Breast epithelium (tissue), 4 donors: ENCODE data around the gene GFRA1. TPM values are rescaled to one million over a fixed set of nuclear protein-coding genes. Genes with fewer than 3 reads are reported as not detected.

Experiments
- DNase-seq, 2 donors: peaks; one replicate each; pipeline ENCODE4 v3.0.0-alpha.2; 2019; ENCODE audit warnings: low spot score in 2 of 2
- H3K27ac ChIP-seq, 2 donors: fragments of 200-600 bp; sonication (generic) in 1 of 2; one replicate each; pipeline ENCODE4 v1.5.1; 2016 to 2019; ENCODE audit warnings: mild to moderate bottlenecking in 1 of 2
- H3K27me3 ChIP-seq, 2 donors: fragments of 200-600 bp; sonication (generic) in 1 of 2; one replicate each; pipeline versions ENCODE4 v1.5.1 to v1.6.0; 2017 to 2019; ENCODE audit warnings: control low read depth in 1 of 2, mild to moderate bottlenecking in 1 of 2
- H3K36me3 ChIP-seq: fragments of 200-600 bp; one replicate; pipeline ENCODE4 v1.5.1; 2019
- H3K4me1 ChIP-seq, 2 donors: fragments of 200-600 bp; sonication (generic); one replicate each; pipeline ENCODE4 v1.5.1; 2016 to 2019; ENCODE audit warnings: control low read depth in 1 of 2
- H3K4me3 ChIP-seq, 3 donors: fragments of 200-600 bp; sonication (generic); 1 replicate in 2 of 3; 2 replicates in 1 of 3; pipeline ENCODE4 v1.5.1; 2016 to 2019; ENCODE audit warnings: mild to moderate bottlenecking in 3 of 3, moderate library complexity in 2 of 3
- H3K9me3 ChIP-seq, 2 donors: fragments of 200-600 bp; sonication (generic) in 1 of 2; one replicate each; pipeline ENCODE4 v1.5.1; 2016 to 2019; ENCODE audit warnings: control low read depth in 1 of 2
- CTCF ChIP-seq, 3 donors: fragments of 450-650 bp; IDR thresholded peaks; one replicate each; pipeline ENCODE4 v1.5.1; 2016 to 2017; ENCODE audit warnings: antibody characterized with exemption in 3 of 3, mild to moderate bottlenecking in 3 of 3, moderate library complexity in 3 of 3
- POLR2A ChIP-seq: fragments of 450-650 bp; IDR thresholded peaks from one replicate; pipeline ENCODE4 v1.6.1; 2016; ENCODE audit warnings: antibody characterized with exemption, mild to moderate bottlenecking, moderate library complexity
- POLR2AphosphoS5 ChIP-seq, 3 donors: sonication (generic); formaldehyde crosslinking; IDR thresholded peaks; one replicate each; pipeline ENCODE4 v1.6.1; 2017; ENCODE audit warnings: antibody characterized with exemption in 3 of 3
- intact Hi-C: fragments of 100-400 bp; cut with DNase I; formaldehyde crosslinking; loops from one replicate; pipeline ENCODE4 v1.15.1; 2023; ENCODE audit warnings: low total_unique reads
- total RNA-seq, 3 donors: library from RNA; depleted of rRNA; stranded (reverse); fragments of >200 nt; gene quantifications; one replicate each; pipeline ENCODE4 v1.1.0, GENCODE V29; 2016

Gene GFRA1
- total RNA-seq, 3 donors from 2014 or later, result 88.2 to 153 (median 98.5) TPM

- H3K4me3 ChIP-seq, result no peak overlapping the region
- H3K9me3 ChIP-seq, result no peaks in the 10 kb centered on the region
- intact Hi-C loops, result no loop called here
- no peaks in the 10 kb centered on the region for H3K27me3 ChIP-seq
- H3K27ac ChIP-seq, result no peak overlapping the region
- H3K4me1 ChIP-seq, result no peaks in the 10 kb centered on the region
- DNase-seq, result no peak
- H3K36me3 ChIP-seq, result no peaks in the 10 kb centered on the region
- no peak for TF ChIP-seq CTCF (IDR thresholded peaks at IDR 0.05)
Observed at GRCh38 chr10:116133634-116134033, 139.4 kb downstream of the GFRA1 start.

DNA sequence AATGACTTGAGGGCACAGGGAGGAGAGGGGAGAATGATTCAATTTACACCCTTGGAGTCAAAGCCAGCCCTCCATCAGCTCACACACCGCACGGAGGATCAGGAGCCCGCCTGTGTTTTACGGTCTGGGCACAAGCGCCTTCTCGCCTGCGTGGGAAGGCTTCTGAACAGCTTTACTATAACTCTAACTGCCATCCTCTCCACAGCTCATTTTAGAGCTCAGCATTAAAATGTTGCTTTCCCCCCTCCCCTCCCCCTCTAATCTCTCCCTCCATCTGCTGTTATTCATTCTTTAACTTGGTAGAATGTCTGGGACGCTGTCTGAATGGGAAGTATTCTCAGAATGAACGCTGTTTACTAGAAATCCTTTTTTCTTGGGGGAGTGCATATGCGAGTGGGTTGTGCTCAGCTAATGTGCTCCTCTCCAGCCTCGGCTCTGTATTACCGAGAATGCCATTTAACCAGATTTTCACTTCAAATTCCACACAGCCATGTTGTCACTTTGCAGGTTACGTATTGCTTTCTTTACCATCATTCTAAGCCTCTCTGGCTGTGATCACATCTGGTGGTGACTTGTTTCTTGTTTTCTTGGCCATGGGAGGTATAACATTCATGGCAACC is 140.1 kb downstream of the GFRA1 start:
- H3K4me3 ChIP-seq, result no peak overlapping the region
- no peak for TF ChIP-seq CTCF (IDR thresholded peaks at IDR 0.05)
- no peak for TF ChIP-seq POLR2AphosphoS5 (IDR thresholded peaks at IDR 0.05)
- no peak for TF ChIP-seq POLR2A
- H3K9me3 ChIP-seq, result no peaks in the 10 kb centered on the region
- no peaks in the 10 kb centered on the region for H3K27me3 ChIP-seq
- intact Hi-C loops, result no loop called here
- H3K4me1 ChIP-seq, result no peaks in the 10 kb centered on the region
- no peaks in the 10 kb centered on the region for H3K36me3 ChIP-seq
- no peak overlapping the region for H3K27ac ChIP-seq
- no peak for DNase-seq

DNA sequence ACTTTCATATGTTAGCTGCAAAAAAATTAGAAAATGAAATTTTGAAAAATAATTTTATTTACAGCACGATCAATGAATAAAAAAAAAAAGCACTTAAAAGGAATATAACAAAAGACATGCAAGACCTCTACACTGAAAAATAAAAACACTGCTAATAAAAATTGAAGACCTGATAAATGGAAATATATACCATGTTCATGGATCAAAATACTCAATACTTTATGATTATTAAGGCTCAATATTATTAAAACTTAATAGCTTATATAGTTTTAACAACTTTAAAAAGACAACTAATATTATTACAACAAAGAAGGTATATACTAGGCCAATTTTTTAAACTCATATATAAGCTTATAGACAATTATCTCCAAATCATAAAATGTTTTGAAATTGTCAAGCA is 143.0 kb downstream of the GFRA1 start:
- no peak overlapping the region for H3K4me3 ChIP-seq
- H3K27ac ChIP-seq, result no peak overlapping the region
- no peak for DNase-seq
- TF ChIP-seq POLR2A, result no peak
- no peak for TF ChIP-seq CTCF (IDR thresholded peaks at IDR 0.05)
- no peak for TF ChIP-seq POLR2AphosphoS5 (IDR thresholded peaks at IDR 0.05)
- H3K27me3 ChIP-seq, result no peaks in the 10 kb centered on the region
- intact Hi-C loops, result no loop called here
- H3K36me3 ChIP-seq, result no peaks in the 10 kb centered on the region
- H3K9me3 ChIP-seq, result no peaks in the 10 kb centered on the region
- no peaks in the 10 kb centered on the region for H3K4me1 ChIP-seq

DNA sequence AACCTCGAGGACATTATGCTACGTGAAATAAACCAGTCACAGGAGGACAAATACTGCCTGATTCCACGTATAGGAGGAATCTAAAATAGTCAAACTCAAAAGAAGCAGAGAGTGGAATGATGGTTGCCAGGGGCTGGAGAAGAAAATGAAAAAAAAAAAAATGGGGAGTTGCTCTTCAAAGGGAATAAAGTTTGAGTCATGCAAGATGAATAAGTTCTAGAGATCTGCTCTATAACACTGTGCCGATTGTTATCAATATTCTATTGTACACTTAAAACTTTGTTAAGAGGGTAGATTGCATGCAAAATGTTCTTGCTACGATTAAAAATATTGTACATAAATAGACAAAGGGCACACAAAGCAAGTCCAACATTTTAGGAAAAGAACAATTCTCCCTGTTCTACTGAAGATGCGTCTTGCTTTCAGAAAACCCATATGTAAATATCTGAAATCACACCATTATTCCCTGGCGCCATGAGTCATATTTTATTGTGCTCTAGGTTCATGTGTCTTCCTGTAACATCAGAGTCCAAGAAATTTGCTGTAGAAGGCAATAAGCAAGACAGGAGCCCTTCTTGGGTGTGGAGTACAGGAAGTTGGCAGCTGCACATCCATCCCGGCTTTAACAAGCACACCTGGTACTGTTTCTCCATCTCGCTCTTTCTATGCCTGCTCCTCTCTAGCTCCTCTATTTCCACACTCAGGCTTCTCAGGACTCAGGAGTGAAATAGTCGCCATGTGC is 145.9 kb downstream of the GFRA1 start:
- intact Hi-C loops, result no loop called here
- Histone ChIP-seq H3K4me3 (no peak overlapping the region), H3K27me3 (no peaks in the 10 kb centered on the region), H3K4me1 (no peaks in the 10 kb centered on the region), H3K27ac (no peak overlapping the region), H3K9me3 (no peaks in the 10 kb centered on the region), H3K36me3 (no peaks in the 10 kb centered on the region)
- no peak for DNase-seq
- TF ChIP-seq CTCF (IDR thresholded peaks at IDR 0.05), result no peak
- no peak for TF ChIP-seq POLR2AphosphoS5 (IDR thresholded peaks at IDR 0.05)
- TF ChIP-seq POLR2A, result no peak

GRCh38 chr10:116126239-116126638 is 146.8 kb downstream of the GFRA1 start:
- Histone ChIP-seq H3K27me3 (no peaks in the 10 kb centered on the region), H3K4me1 (no peaks in the 10 kb centered on the region), H3K36me3 (no peaks in the 10 kb centered on the region), H3K9me3 (no peaks in the 10 kb centered on the region), H3K4me3 (no peak overlapping the region), H3K27ac (no peak overlapping the region)
- intact Hi-C loops, result no loop called here
- TF ChIP-seq POLR2AphosphoS5 (IDR thresholded peaks at IDR 0.05) (no peak), POLR2A (no peak), CTCF (IDR thresholded peaks at IDR 0.05) (no peak)
- no peak for DNase-seq
